SK-N-SH (cell line): Measurements from ENCODE around the gene ZC3H13. TPM values are rescaled to one million over a fixed set of nuclear protein-coding genes. Genes with fewer than 3 reads are reported as not detected.

Experiments used
- CTCF ChIA-PET: fragments of 300-600, 350-600 bp; formaldehyde crosslinking; extraction: SDS; loops from one replicate; lab custom pipeline; 2021; lab: Yijun Ruan, JAX
- POLR2A ChIA-PET: fragments of 350-600 bp; sonication (Branson Sonifier 250); formaldehyde crosslinking; extraction: SDS; loops from one replicate; lab custom pipeline; 2020; ENCODE audit warnings: antibody characterized with exemption, inconsistent platforms; lab: Yijun Ruan, JAX
- DNase-seq: peaks from one replicate; pipeline ENCODE4 v3.0.0; 2012
- H2AFZ ChIP-seq: fragments of 200-600 bp; sonication (generic); 2 replicates; pipeline ENCODE4 v1.8.1; 2016; ENCODE audit warnings: antibody characterized with exemption, mild to moderate bottlenecking, low read depth
- H3F3A ChIP-seq: fragments of 200-600 bp; sonication (generic); replicated peaks from 2 replicates; pipeline ENCODE3; 2016; ENCODE audit warnings: antibody characterized with exemption, mild to moderate bottlenecking; ENCODE audit not compliant: insufficient read depth
- H3K27ac ChIP-seq, 2 experiments: fragments of 200-500 bp in 1 of 2; fragments of 200-600 bp in 1 of 2; sonication (Bioruptor generic) in 1 of 2; sonication (generic), shearing (Covaris generic) in 1 of 2; 2 replicates each; pipeline versions ENCODE4 v1.5.1 to v1.6.1; 2014 to 2016; ENCODE audit warnings: low read depth in 2 of 2, inconsistent platforms in 1 of 2, low read length in 1 of 2, mild to moderate bottlenecking in 1 of 2, mixed read lengths in 1 of 2
- H3K27me3 ChIP-seq: fragments of 200-600 bp; sonication (generic), shearing (Covaris generic); 2 replicates; pipeline ENCODE4 v1.6.1; 2016; ENCODE audit warnings: mixed run types; ENCODE audit not compliant: insufficient read depth
- H3K36me3 ChIP-seq, 2 experiments: fragments of 200-500 bp in 1 of 2; fragments of 200-600 bp in 1 of 2; sonication (Bioruptor generic) in 1 of 2; sonication (generic) in 1 of 2; replicated peaks in 1 of 2; 2 replicates each; pipeline versions ENCODE3 to v1.5.1; 2014 to 2016; ENCODE audit warnings: low read length in 1 of 2, mild to moderate bottlenecking in 1 of 2; ENCODE audit not compliant: insufficient read depth in 2 of 2, control insufficient read depth in 1 of 2
- H3K4me1 ChIP-seq, 2 experiments: fragments of 200-500 bp in 1 of 2; fragments of 200-600 bp in 1 of 2; sonication (Bioruptor generic) in 1 of 2; sonication (generic), shearing (Covaris generic) in 1 of 2; 2 replicates each; pipeline versions ENCODE4 v1.5.1 to v1.6.1; 2014 to 2016; ENCODE audit warnings: low read depth in 1 of 2, low read length in 1 of 2, mixed run types in 1 of 2; ENCODE audit not compliant: insufficient read depth in 2 of 2, control insufficient read depth in 1 of 2
- H3K4me2 ChIP-seq: fragments of 200-600 bp; sonication (generic), shearing (Covaris generic); 2 replicates; pipeline ENCODE4 v1.6.1; 2017; ENCODE audit warnings: mixed run types
- H3K4me3 ChIP-seq, 2 experiments: fragments of 200-500 bp in 1 of 2; fragments of 200-600 bp in 1 of 2; sonication (Bioruptor generic) in 1 of 2; sonication (generic), shearing (Covaris generic) in 1 of 2; 2 replicates each; pipeline versions ENCODE4 v1.5.1 to v1.8.1; 2014 to 2016; ENCODE audit warnings: low read depth in 2 of 2, inconsistent platforms in 1 of 2, low read length in 1 of 2, mild to moderate bottlenecking in 1 of 2, mixed read lengths in 1 of 2, moderate library complexity in 1 of 2
- H3K79me2 ChIP-seq: fragments of 200-600 bp; sonication (generic); 2 replicates; pipeline ENCODE4 v1.8.1; 2017; ENCODE audit warnings: mild to moderate bottlenecking; ENCODE audit not compliant: insufficient read depth
- H3K9ac ChIP-seq: fragments of 200-600 bp; sonication (generic); 2 replicates; pipeline ENCODE4 v1.6.1; 2017; ENCODE audit warnings: mixed run types
- H3K9me2 ChIP-seq: fragments of 200-600 bp; sonication (generic); 2 replicates; pipeline ENCODE4 v1.6.1; 2017; ENCODE audit warnings: mixed run types
- H3K9me3 ChIP-seq: fragments of 200-600 bp; sonication (generic); 2 replicates; pipeline ENCODE4 v1.6.1; 2017; ENCODE audit warnings: mixed run types, mild to moderate bottlenecking, moderate library complexity
- H4K20me1 ChIP-seq: fragments of 200-600 bp; sonication (generic); 2 replicates; pipeline ENCODE4 v1.6.1; 2017; ENCODE audit warnings: mild to moderate bottlenecking, mixed run types; ENCODE audit not compliant: insufficient read depth
- CTCF ChIP-seq: fragments of 200-600 bp; sonication (generic); IDR thresholded peaks from 2 replicates; pipeline ENCODE4 v1.6.1; 2017; ENCODE audit warnings: antibody characterized with exemption, mild to moderate bottlenecking, moderate library complexity
- EZH2phosphoT487 ChIP-seq: fragments of 200-600 bp; sonication (generic); IDR thresholded peaks from 2 replicates; pipeline ENCODE4 v1.6.1; 2017; ENCODE audit warnings: low read depth, mixed run types, mild to moderate bottlenecking, antibody characterized with exemption, moderate library complexity, borderline replicate concordance
- FOXM1 ChIP-seq: IDR thresholded peaks from 2 replicates; pipeline ENCODE4 v1.4.0; 2012; ENCODE audit warnings: low read depth, mild to moderate bottlenecking
- JUND ChIP-seq: IDR thresholded peaks from 2 replicates; pipeline ENCODE4 v1.4.0; 2012
- NFIC ChIP-seq: IDR thresholded peaks from 2 replicates; pipeline ENCODE4 v1.4.0; 2012; ENCODE audit warnings: borderline replicate concordance
- NRF1 ChIP-seq: IDR thresholded peaks from 2 replicates; pipeline ENCODE4 v1.6.1; 2012; ENCODE audit warnings: low read depth, mild to moderate bottlenecking, low read length
- RAD21 ChIP-seq: IDR thresholded peaks from 2 replicates; pipeline ENCODE4 v1.6.1; 2012; ENCODE audit warnings: mild to moderate bottlenecking, low read length
- REST ChIP-seq: IDR thresholded peaks from 2 replicates; pipeline ENCODE4 v1.6.1; 2012; ENCODE audit warnings: mild to moderate bottlenecking, low read depth, low read length, moderate library complexity
- RFX5 ChIP-seq: IDR thresholded peaks from 2 replicates; pipeline ENCODE4 v1.6.1; 2012; ENCODE audit warnings: mild to moderate bottlenecking, improper control_type of control experiment, low read length
- SIN3A ChIP-seq: IDR thresholded peaks from 2 replicates; pipeline ENCODE4 v1.6.1; 2012; ENCODE audit warnings: low read depth, mild to moderate bottlenecking, low read length, moderate library complexity, borderline replicate concordance
- SMC3 ChIP-seq: IDR thresholded peaks from 2 replicates; pipeline ENCODE4 v1.6.1; 2012; ENCODE audit warnings: low read depth, low read length, improper control_type of control experiment
- TEAD4 ChIP-seq: IDR thresholded peaks from 2 replicates; pipeline ENCODE4 v1.4.0; 2012; ENCODE audit warnings: mild to moderate bottlenecking, borderline replicate concordance; ENCODE audit not compliant: insufficient read depth
- ZBTB33 ChIP-seq: IDR thresholded peaks from 2 replicates; pipeline ENCODE4 v1.4.0; 2012; ENCODE audit warnings: low read depth, borderline replicate concordance
- polyA plus RNA-seq, 3 experiments: library from polyadenylated mRNA; depleted of rRNA; stranded (reverse); fragments of >200 nt; gene quantifications; 2 replicates each; pipeline ENCODE4 v1.2.3, GENCODE V29; 2012
- TF ChIP-seq, protein P1 (sequence below): fragments of 150-350 bp; IDR thresholded peaks from 2 replicates; pipeline ENCODE4 v1.6.1; 2016; ENCODE audit warnings: mild to moderate bottlenecking, low read depth, low read length

Gene ZC3H13
- polyA plus RNA-seq, 1 of the 3 experiments (the other 2 are of a cell fraction) = 4.4 TPM

- Histone ChIP-seq H3K9me3 (no peaks in the 10 kb centered on the region), H3K27ac (no peak overlapping the region), H3K9me2 (no peaks in the 10 kb centered on the region), H2AFZ (no peak overlapping the region), H3K4me3 (no peak overlapping the region), H3K27me3 (no peaks in the 10 kb centered on the region), H3F3A (no peaks in the 10 kb centered on the region), H3K79me2 (no peaks in the 10 kb centered on the region), H3K4me2 (no peak overlapping the region), H3K4me1 (peaks cover 0 to 8% of the 10 kb centered on the region in 2 experiments; a peak in 2 of 4 replicates), H4K20me1 (no peaks in the 10 kb centered on the region), H3K9ac (no peak overlapping the region), H3K36me3 (no peaks in the 10 kb centered on the region)
- TF ChIP-seq RAD21 (no peak), FOXM1 (no peak), NRF1 (no peak), CTCF (no peak), SMC3 (no peak), REST (no peak), TEAD4 (no peak), NFIC (no peak), ZBTB33 (no peak), SIN3A (no peak), EZH2phosphoT487 (no peak), RFX5 (no peak), JUND (no peak)
- TF ChIP-seq, protein P1, sequence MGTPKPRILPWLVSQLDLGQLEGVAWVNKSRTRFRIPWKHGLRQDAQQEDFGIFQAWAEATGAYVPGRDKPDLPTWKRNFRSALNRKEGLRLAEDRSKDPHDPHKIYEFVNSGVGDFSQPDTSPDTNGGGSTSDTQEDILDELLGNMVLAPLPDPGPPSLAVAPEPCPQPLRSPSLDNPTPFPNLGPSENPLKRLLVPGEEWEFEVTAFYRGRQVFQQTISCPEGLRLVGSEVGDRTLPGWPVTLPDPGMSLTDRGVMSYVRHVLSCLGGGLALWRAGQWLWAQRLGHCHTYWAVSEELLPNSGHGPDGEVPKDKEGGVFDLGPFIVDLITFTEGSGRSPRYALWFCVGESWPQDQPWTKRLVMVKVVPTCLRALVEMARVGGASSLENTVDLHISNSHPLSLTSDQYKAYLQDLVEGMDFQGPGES = no peak
- CTCF ChIA-PET = interaction anchor here (1.7 kb wide), 1 partner anchor 210 kb away, joined by 6 read pairs; no protein-coding TSS in a partner anchor
- POLR2A ChIA-PET = interaction anchor here (0.6 kb wide), 1 partner anchor 446 kb away, joined by 3 read pairs; no protein-coding TSS in a partner anchor
- no peak for DNase-seq
Measured at GRCh38 chr13:45917019-45917418, 135.5 kb downstream of the ZC3H13 start.
